Cardiac fibroblast (primary cell): ENCODE data around the gene COL23A1.
A peak's percentile ranks its signal among the peaks of the same experiment; 100 is the strongest.

ENCODE experiments used
- DNase-seq, 2 donors: peaks; one replicate each; pipeline versions ENCODE4 v3.0.0 to v3.0.0-alpha.2; 2010; ENCODE audit warnings: low read depth in 2 of 2
- H3K4me3 ChIP-seq, 2 donors: replicated peaks in 1 of 2; 1 replicate in 1 of 2; 2 replicates in 1 of 2; pipeline ENCODE4 v1.5.1; 2011; ENCODE audit warnings: low read depth in 2 of 2, low read length in 2 of 2, mild to moderate bottlenecking in 2 of 2, moderate library complexity in 1 of 2
- CTCF ChIP-seq: IDR thresholded peaks from one replicate; pipeline ENCODE4 v1.5.1; 2011; ENCODE audit warnings: low read depth, mild to moderate bottlenecking, low read length, inconsistent platforms

Gene COL23A1

DNA sequence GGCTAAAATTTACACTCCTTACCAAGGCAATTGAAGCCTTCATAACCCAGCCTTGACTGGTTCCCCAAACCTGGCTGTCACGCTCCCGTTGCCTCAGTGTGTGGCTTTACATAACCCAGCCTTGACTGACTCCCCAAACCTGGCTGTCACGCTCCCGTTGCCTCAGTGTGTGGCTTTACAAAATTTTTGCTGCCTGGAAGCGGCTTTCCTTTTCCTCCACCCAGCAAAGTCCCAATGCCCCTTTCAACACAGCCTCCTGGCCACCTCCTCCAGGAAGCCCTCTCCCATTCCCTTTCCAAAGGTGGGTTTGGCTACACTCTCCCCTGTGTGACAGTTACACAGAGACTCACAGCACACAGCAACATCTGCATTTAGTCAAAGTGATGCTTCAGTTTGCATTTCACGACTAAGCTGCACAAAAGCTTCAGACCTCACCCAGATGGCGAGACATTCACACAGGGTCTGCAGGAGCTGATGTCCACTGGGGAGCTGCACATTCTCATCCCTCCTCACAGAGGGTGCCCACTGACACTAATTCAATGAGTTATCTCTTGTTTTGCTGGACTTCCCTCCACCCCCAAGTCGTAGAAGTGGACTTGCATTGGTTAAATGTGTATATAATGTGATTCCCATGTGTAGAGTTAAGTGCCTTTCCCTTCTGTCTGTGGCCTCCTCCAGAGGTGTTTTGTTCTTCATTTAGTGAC, 201.0 kb downstream of the COL23A1 start:
- no peak for DNase-seq
- TF ChIP-seq CTCF: no peak
- no peak overlapping the region for H3K4me3 ChIP-seq

- DNase-seq: peak; percentile 3 to 49
- H3K4me3 ChIP-seq: no peak overlapping the region
- TF ChIP-seq CTCF: no peak
These were observed 201.7 kb downstream of the COL23A1 start for GRCh38 chr5:178388386-178389025.

DNA sequence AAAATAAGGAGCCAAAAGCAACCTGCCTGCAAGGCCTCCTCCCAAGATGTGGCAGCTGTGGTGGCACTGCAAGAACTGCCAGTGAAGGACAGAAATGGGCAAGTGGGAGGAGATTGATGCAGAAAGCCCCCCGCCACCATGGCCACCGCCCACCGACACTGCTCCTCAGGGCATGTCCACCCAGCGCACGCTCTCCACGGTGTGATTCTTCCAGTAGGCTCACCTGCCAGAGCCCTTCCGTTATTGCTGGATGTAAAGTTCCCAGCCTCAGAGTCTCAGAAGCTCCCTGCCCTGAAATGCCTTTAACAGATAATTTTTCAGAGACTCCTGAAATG, 202.4 kb downstream of the COL23A1 start:
- no peak for TF ChIP-seq CTCF
- no peak overlapping the region for H3K4me3 ChIP-seq
- no peak for DNase-seq

DNA sequence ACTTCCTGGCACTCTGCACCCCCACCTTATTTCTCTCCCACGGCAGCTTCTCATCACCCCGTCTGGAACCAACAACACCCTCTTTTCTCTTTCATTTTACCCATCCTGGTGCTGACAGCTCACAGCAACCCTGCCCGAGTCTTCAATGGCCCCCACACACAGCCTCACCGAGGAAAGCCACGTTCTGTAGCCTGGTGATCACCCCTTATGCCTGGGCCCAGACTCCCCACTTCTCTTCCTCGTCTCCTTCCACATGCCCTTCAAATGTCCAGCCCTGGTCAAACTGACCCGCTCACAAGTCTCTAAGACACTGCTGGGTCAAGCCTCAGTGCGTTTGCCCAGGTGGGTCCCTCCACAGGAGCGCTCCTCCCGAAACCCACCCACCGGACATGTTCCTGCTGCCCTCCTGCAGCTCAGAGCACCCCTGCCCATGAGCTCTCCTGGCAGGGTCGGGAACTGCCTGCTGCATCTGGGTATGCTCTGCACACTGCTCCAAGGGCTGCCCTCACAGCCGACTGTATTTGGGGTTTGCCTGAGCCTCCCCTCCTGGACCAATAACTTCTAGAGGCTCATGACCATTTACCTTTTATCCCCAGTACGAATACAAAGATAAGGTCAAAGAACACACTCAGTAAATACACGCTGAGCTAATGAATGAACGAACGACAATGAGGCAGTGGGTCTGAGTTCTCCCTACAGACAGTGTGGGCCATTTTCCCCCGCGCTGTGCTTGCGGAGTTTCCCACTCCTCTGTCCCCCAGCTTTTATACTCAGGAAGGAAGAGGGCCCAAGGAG, 202.9 kb downstream of the COL23A1 start:
- no peak for TF ChIP-seq CTCF
- no peak overlapping the region for H3K4me3 ChIP-seq
- DNase-seq: no peak

GRCh38 chr5:178386336-178386931, 203.8 kb downstream of the COL23A1 start:
- TF ChIP-seq CTCF: no peak
- no peak overlapping the region for H3K4me3 ChIP-seq
- no peak for DNase-seq

DNA sequence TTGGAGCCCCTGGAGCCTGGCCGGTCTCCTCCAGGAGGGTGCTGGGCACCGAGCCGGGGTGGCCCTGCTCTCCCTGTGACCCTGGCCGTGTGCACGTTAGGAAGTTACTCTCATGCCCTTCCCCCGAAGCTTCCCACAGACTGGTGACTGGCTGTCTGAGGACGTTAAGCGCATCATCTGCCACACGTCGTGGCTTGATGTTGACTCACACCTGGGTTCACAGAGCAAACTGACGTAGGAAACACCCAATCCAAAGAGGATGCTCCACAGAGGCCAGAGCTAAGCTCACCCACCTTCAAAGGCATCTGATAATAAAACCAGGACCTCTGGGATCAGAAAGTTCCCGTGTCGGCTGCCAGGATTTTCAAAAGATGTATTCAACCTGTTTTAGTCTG, 204.7 kb downstream of the COL23A1 start:
- peak in 1 of 2 donors; percentile 8 for DNase-seq
- TF ChIP-seq CTCF: no peak
- no peak overlapping the region for H3K4me3 ChIP-seq
